ENCODE data around the gene YIPF3.

The YIPF3 gene

GRCh38 chr6:43464337-43464736 lies 52.4 kb downstream of the YIPF3 start:
- no peak for DNase-seq (ENCODE audit: low read depth)

DNA sequence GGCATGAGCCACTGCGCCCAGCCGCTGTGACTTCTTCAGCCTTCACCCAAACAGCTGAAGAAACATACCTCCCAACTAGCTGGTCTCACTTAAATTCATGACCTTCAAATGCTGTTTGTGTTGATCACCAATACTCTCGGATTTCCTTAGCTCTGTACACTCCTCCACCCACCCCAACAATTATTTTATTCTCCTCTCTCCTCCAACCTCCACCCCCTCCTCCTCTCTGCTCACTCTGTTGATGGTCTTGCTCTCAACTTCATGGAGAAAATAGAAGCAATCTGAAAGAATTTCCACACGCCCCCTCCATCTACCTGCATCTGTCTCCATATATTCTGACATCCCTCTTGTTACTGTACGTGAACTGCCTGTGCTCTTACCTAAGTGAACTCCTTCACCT lies 54.8 kb downstream of the YIPF3 start:
- DNase-seq (ENCODE audit: low read depth) = no peak
